Iris pigment epithelial cell (primary cell): Measurements from ENCODE around the gene AKR1E2.

Experiments used
- DNase-seq: peaks from one replicate; pipeline ENCODE4 v3.0.0-alpha.2; 2011; ENCODE audit warnings: low read depth

The AKR1E2 gene

DNA sequence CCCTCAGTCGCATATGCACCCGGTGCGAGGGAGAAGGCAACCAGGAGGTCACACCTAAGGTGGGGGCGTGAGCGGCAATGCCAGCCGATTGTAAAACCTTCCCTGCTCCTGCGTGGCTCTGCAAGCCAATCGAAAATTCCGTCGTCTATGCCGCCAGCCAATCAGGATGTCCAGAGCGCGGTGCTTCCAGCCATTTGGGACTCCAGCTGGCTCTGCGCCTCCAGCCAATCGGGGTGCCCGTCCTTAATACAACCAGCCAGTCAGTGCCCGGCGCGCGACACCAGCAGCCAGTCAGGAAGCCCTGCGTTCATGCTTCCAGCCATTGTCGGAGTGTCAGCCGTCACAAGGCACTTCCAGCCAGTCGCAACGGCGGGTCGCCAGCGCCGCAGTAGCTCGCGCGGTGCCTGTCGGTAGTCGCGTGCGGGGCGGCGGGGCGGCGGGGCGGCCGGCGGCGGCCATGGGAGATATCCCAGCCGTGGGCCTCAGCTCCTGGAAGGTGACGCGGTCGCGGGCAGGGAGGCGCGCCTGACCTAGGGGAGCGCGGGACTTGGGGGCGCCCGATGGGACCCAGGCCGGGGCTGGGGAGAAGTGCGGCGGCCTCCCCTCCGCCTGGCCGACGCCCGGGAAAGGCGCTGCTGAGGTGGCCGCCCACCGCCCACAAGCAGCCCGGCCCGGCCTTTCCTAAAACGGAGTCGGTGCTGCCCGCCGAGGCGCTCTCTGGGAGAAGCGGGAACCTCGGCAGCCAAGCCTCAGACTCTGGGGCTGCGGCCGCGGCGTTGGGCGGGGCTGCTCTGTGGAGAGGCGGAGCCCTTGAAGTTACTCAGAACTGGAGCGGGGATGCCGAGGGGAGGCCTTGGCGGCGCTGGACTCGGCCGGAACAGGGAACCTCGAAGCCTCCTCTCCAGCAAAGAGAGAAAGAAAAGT, at the start of gene AKR1E2:
Gene AKR1E2 (plus strand): TSS at position 340 of the 924 bp plus-strand sequence. CDS start 118 bp downstream, at position 458.
- peak; percentile 96 for DNase-seq

GRCh38 chr10:4776234-4776638, 49.8 kb upstream of the AKR1E2 start:
- DNase-seq: no peak

- DNase-seq: no peak
These were observed 47.2 kb upstream of the AKR1E2 start for GRCh38 chr10:4778761-4779160.

DNA sequence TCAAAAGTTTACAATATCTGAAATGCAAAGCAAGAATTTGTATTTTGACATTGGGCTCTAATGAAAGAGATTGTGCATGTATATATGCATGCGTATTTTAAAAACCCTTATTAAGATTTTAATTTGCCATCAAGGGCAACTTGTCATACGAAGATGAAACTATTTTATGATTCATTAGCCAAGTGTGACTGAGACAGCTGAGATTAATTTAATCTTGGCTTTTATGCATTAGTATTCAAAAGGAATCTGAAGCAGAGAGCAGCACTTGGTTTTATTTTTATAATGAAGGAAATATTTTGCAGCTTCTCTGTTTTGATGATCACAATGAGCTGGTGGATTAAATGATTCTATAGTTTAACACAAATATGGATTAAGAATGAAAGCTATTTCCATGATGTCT, 45.9 kb upstream of the AKR1E2 start:
- DNase-seq: no peak

DNA sequence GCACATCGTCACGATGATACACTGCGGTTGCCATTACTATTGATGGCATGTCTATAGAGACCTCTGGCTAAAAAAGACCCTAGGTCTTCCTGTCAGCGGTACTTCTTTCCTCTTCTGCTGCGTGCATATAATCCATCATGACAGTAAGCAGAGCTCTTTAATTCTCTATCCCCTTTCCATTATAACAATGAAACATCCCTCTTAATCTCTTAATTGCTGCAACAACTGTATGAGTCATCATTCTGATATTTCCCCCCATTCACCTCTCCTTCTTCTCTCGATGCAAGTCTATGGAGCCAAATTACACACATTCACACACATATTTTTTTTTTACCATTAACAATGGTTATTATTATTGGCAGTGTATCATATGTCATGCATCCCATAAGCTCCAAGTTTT, 45.2 kb upstream of the AKR1E2 start:
- peak; percentile 63 for DNase-seq

GRCh38 chr10:4781955-4782354, 44.1 kb upstream of the AKR1E2 start:
- peak; percentile 7 for DNase-seq

DNA sequence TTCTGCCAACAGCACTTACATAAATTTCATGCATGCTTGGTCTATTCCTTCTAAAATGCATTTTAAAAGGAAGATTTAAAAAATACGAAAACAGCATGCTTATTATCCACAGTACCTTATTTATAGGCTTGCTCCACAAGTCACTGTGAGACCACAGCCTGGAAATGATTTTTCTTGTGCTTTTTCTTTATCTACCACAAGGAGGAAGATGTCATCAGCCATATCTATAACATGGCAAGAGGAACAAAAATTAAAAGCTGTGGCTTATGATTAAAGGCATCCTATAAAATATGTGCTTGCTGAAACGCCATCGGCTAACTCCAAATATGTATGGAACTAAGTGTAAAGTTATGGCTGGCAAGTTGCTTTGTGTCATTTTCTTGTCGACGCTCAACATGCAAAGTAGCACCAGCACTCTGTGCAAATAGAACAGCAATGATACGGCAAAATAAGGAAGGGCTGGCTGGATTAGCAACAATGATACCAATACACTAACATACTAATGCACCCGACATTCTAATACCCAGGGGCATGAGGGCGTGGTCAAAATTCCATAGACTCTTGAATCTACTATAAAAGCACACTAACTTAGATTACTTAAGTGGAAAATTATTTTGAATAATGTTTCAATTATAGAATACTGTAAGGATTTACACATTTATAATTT, 41.2 kb upstream of the AKR1E2 start:
- DNase-seq: no peak

GRCh38 chr10:4786043-4786839, 39.8 kb upstream of the AKR1E2 start:
- DNase-seq: no peak

- DNase-seq: no peak
These were observed 36.0 kb upstream of the AKR1E2 start for GRCh38 chr10:4790045-4790444.

GRCh38 chr10:4790922-4791321, 35.1 kb upstream of the AKR1E2 start:
- no peak for DNase-seq

DNA sequence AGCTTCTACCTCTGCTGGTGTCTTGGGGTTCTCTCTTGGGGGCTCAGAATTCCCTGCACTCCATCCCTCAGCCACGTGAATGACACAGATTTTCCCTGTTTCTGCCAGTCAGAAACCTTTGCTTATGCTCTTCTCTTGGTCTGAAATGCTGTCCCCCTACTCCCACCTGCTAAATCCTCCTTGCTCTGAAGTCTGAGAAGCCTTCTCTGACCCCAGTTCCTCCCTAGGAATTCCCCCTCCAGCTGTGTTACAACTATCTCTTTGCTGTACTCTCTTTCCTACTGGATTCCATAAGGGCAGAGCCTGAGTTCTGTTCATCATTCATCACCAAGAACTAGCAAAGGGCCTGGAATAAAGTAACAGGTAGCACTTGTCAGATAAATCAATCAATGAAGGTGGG, 33.6 kb upstream of the AKR1E2 start:
- DNase-seq: no peak

- DNase-seq: no peak
These were observed 24.6 kb upstream of the AKR1E2 start for GRCh38 chr10:4801405-4801804.

- no peak for DNase-seq
These were observed 23.1 kb upstream of the AKR1E2 start for GRCh38 chr10:4802711-4803487.

DNA sequence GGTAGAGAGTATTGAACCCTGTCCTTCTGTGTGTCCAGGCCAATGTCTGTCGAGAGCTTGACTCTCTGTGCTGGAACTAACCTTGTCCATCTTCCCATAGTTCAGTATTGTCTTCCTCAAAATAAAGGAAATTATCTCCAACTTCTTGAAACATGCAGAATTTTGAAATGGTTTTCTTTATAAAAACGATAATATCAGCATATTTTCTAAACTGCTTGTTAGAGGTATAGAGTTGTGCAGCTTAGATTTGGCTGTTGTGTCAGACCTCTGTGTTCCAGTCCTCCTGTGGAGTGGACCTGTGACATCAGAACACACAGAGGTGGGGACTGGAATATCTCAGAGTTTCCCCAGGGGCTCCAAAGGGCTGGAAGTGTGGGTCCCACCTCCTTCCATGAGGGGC, 22.2 kb upstream of the AKR1E2 start:
- no peak for DNase-seq

GRCh38 chr10:4804465-4804864, 21.5 kb upstream of the AKR1E2 start:
- peak; percentile 42 for DNase-seq

- DNase-seq: no peak
These were observed 19.5 kb upstream of the AKR1E2 start for GRCh38 chr10:4806534-4806933.

- peak; percentile 90 for DNase-seq
These were observed 18.1 kb upstream of the AKR1E2 start for GRCh38 chr10:4807761-4808507.

GRCh38 chr10:4809156-4809555, 16.9 kb upstream of the AKR1E2 start:
- DNase-seq: no peak

DNA sequence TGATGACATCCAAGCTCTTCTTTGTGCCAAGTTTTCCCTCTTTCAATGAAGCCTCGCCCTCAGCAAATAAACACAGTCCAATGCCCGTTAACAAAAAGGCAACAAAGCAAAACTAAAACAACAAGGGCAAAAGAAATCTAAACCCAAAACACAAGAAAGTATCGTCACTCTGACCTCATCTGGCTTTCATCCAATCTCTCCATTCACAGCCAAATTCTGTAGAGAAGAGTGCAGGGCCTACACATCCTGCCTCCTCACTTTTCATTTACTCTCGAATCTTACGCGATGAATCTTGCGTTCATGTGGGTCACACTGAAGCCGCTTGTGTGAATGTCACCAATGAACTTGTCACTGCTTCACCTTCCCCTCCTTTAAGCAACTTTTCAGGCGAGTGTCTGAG, 15.9 kb upstream of the AKR1E2 start:
- peak; percentile 60 for DNase-seq

GRCh38 chr10:4812046-4812445, 14.0 kb upstream of the AKR1E2 start:
- no peak for DNase-seq

GRCh38 chr10:4813023-4813422, 13.0 kb upstream of the AKR1E2 start:
- peak; percentile 97 for DNase-seq
